Testis (tissue), 2 donors: ENCODE measurements around the gene CGB5.

Source experiments
- POLR2A ChIP-seq: fragments of 450-650 bp; IDR thresholded peaks from one replicate; pipeline ENCODE4 v1.6.1; 2017; ENCODE audit warnings: antibody characterized with exemption, mild to moderate bottlenecking, moderate library complexity
- TF ChIP-seq, protein P1 (sequence below), 3 experiments: fragments of 450-650 bp in 2 of 3; fragments of 200-600 bp in 1 of 3; sonication (generic) in 1 of 3; IDR thresholded peaks; one replicate each; pipeline ENCODE4 v1.5.1; 2016 to 2019; ENCODE audit warnings: antibody characterized with exemption in 3 of 3, mild to moderate bottlenecking in 2 of 3, moderate library complexity in 1 of 3

DNA sequence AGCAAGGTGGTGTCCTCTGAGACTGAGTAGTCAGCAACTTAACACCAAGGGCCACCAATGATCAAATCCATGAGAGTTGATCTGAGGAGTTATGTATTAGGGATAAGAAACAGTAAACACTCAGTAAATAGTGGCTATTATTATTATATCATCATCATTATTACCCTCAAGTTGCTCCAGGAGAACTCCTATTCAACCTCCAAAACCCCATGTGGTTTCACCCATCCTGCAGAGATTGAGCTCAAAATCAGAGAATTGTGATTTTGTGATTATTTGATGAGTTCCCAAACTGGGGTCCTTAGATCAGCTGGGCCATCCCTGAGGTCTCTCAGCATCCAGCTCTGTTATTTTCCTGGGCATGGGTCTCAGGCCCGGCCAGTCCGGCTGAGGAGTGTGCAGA lies 17.4 kb downstream of the CGB5 start:
- TF ChIP-seq, protein P1, sequence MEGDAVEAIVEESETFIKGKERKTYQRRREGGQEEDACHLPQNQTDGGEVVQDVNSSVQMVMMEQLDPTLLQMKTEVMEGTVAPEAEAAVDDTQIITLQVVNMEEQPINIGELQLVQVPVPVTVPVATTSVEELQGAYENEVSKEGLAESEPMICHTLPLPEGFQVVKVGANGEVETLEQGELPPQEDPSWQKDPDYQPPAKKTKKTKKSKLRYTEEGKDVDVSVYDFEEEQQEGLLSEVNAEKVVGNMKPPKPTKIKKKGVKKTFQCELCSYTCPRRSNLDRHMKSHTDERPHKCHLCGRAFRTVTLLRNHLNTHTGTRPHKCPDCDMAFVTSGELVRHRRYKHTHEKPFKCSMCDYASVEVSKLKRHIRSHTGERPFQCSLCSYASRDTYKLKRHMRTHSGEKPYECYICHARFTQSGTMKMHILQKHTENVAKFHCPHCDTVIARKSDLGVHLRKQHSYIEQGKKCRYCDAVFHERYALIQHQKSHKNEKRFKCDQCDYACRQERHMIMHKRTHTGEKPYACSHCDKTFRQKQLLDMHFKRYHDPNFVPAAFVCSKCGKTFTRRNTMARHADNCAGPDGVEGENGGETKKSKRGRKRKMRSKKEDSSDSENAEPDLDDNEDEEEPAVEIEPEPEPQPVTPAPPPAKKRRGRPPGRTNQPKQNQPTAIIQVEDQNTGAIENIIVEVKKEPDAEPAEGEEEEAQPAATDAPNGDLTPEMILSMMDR (IDR thresholded peaks at IDR 0.05), result no peak
- TF ChIP-seq POLR2A, result no peak
